ENCODE results near the gene POU2AF3. TPM values are rescaled to one million over a fixed set of nuclear protein-coding genes. Genes with fewer than 3 reads are reported as not detected.

POU2AF3 gene, protein sequence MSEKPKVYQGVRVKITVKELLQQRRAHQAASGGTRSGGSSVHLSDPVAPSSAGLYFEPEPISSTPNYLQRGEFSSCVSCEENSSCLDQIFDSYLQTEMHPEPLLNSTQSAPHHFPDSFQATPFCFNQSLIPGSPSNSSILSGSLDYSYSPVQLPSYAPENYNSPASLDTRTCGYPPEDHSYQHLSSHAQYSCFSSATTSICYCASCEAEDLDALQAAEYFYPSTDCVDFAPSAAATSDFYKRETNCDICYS
- not detected in 2 replicates for total RNA-seq

DNA sequence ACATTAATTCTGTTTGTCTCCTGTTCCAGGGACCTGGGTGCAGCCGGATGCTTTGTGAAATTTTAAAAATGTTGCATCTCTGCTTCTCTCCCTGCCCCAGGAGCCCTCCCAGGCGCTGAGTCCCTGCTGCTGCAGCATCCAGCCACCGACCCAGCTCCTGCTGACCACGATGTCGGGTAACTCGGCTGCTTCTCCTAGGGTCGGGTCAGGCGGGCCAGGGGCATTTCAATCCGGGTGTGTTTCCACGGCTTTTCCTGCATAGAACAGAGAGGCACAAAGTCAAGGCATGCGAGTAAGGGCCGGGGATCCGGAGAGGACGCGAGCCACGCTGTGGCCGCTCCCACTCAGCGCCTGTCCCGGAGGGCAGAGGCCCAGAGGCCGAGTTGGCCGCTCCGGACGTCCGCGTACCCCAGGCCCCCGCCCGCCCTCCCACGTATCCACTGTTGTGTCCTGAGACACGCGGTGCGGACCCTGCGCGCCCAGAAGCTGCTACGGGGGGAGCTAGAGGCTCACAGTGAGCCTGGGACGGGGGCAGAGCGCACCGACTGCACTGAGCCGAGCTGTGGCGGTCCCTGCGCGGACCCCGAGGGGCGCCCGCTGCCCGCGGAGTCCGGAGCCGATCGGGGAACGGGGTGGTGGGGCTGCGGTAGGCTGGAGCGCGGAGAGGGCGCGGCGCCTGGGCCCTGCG is at the start of gene POU2AF3:
Gene POU2AF3, plus strand, starts transcription at position 134 of the 688 bp plus-strand sequence. Its CDS starts 36 bp downstream, at position 170.

Other genes starting within 250 kb of the POU2AF3 start
- gene POU2AF2, start 52.8 kb upstream of the POU2AF3 start, total RNA-seq: not detected in 2 replicates
- not detected in 2 replicates for gene POU2AF1, start 80.7 kb downstream of the POU2AF3 start, total RNA-seq
- 0.48 TPM in 1 of 2 replicates, not detected in the other for gene BTG4, start 213.8 kb downstream of the POU2AF3 start, total RNA-seq
- not detected in 2 replicates for gene HOATZ, start 216.2 kb downstream of the POU2AF3 start, total RNA-seq
- gene LAYN, start 242.2 kb downstream of the POU2AF3 start, total RNA-seq: 10.4 and 64.1 TPM in 2 replicates

Data from tracheal epithelial cell (primary cell).